ENCODE results near the gene AP4B1.
"Not testable (repeated sequence)": the region's sequence is repeated elsewhere in the genome, so short reads cannot be mapped to it uniquely, and the experiment has no call there.

Gene AP4B1

DNA sequence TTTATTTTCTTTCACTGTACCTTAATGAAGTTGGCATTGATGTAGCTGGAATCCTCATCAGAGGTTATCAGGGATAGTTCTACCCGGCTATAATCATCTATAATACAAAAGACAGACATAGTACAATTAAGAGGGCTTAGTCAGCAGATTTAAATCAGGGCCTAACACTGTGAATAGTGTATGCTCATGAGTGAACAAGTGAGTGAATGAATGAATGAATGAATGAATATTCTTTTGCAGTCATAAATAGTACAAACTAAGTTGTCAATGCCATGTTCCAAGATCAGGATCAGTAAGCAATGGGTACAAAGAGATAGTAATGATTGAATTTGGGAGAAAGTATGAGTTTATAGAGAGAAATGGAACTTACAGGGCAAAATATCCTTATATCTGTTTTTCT lies 45.6 kb downstream of the AP4B1 start:
- Histone ChIP-seq H3K36me3 (ENCODE audit: control insufficient read depth, insufficient read depth, low read length) (no peaks in the 10 kb centered on the region), H3K9ac (ENCODE audit: low read length) (no peak overlapping the region), H3K4me1 (ENCODE audit: control insufficient read depth, insufficient read depth, low read length) (no peaks in the 10 kb centered on the region), H3K4me3 (ENCODE audit: low read length) (no peak overlapping the region), H3K27me3 (ENCODE audit: control insufficient read depth, insufficient read depth, low read length) (no peaks in the 10 kb centered on the region), H3K27ac (ENCODE audit: low read depth, low read length) (no peak overlapping the region)

DNA sequence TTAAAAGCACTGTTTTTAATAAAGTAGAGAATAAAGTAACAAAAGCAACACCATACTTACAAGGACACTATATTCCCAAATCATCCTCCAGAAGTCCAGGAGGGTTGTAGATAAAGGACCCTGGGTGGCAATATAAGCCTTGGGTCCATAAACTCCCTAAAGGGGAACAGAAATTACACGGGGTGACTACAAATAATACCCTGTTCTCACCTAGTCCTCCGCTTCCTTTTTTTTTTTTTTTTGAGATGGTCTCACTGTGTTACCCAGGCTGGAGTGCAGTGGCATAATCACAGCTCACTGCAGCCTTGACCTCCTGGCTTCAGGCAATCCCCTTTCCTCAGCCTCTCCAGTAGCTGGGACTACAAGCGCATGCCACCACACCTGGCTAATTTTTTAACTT lies 46.2 kb downstream of the AP4B1 start:
- H3K4me1 ChIP-seq (ENCODE audit: control insufficient read depth, insufficient read depth, low read length), result no peaks in the 10 kb centered on the region
- no peak overlapping the region for H3K4me3 ChIP-seq (ENCODE audit: low read length)
- H3K36me3 ChIP-seq (ENCODE audit: control insufficient read depth, insufficient read depth, low read length), result no peaks in the 10 kb centered on the region
- H3K27ac ChIP-seq (ENCODE audit: low read depth, low read length), result no peak overlapping the region
- no peak overlapping the region for H3K9ac ChIP-seq (ENCODE audit: low read length)
- no peaks in the 10 kb centered on the region for H3K27me3 ChIP-seq (ENCODE audit: control insufficient read depth, insufficient read depth, low read length)

DNA sequence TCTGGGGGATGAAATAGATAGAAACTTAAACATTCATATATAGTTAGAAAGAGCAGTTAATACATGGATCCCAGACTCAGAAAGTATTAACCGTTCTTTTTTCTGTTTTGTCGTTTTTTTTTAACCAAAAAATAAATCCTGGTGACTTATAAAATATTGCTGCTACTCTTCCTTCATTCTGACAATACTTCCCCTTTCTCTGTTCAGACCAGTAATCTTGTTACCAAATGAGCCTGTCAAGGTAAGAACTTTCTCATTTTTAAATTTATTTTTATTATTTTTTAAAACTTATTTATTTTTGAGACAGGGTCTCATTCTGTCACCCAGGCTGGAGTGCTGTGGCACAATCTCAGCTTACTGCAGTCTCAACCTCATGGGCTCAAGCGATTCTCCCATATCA lies 46.8 kb downstream of the AP4B1 start:
- Histone ChIP-seq H3K4me1 (ENCODE audit: control insufficient read depth, insufficient read depth, low read length) (no peaks in the 10 kb centered on the region), H3K4me3 (ENCODE audit: low read length) (no peak overlapping the region), H3K27me3 (ENCODE audit: control insufficient read depth, insufficient read depth, low read length) (no peaks in the 10 kb centered on the region), H3K27ac (ENCODE audit: low read depth, low read length) (no peak overlapping the region), H3K9ac (ENCODE audit: low read length) (no peak overlapping the region), H3K36me3 (ENCODE audit: control insufficient read depth, insufficient read depth, low read length) (no peaks in the 10 kb centered on the region)

DNA sequence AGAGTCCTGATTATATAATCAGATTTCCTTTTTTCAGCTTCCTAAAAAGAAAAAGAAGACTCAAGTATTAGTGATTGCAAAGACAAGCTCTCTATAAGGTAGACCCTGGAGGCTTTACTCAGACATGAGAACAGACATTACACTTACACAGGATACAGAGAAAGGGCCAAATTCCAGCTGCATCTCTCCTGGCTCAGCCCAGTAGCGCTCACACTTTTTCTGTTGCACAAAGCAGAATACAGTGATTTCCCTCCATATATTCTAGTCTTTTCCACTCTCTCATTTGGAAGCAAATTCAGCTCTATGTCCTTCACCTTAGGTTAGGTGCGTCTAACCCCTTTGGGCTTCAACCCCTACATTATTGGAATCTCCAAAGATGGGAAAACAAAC lies 48.2 kb downstream of the AP4B1 start:
- Histone ChIP-seq H3K4me3 (ENCODE audit: low read length) (no peak overlapping the region), H3K36me3 (ENCODE audit: control insufficient read depth, insufficient read depth, low read length) (no peaks in the 10 kb centered on the region), H3K27ac (ENCODE audit: low read depth, low read length) (no peak overlapping the region), H3K4me1 (ENCODE audit: control insufficient read depth, insufficient read depth, low read length) (no peaks in the 10 kb centered on the region), H3K9ac (ENCODE audit: low read length) (no peak overlapping the region), H3K27me3 (ENCODE audit: control insufficient read depth, insufficient read depth, low read length) (no peaks in the 10 kb centered on the region)

DNA sequence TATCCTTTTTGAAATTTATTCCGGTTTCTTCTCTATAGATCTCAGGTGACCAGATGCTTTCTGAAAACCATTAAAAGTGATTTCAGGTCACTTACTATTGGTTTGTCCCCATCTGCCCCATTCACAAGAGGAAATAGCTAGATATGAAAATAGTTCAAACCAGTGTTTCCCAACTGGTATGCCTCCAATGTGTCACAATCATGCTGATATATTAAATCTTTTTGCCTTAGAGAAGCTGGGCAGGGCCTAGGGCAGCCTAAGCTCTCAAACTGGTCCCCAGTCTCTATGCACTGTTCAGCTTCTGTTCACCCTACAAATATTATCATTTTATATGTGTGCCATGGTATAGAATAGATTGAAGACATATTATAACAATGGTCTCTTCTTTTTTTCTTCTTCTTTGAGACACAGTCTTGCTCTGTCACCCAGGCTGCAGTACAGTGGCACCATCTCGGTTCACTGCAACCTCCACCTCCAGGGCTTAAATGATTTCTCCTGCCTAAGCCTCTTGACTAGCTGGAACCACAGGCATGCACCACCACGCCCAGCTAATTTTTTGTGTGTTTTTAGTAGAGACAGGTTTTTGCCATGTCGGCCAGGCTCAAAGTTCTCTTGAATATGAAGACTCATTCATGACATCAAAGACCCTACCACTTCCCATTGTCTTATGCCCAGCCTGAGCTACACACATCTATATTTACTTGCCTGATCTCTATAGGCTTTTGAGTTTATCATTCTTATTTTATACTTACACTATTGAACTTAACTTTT lies 48.8 kb downstream of the AP4B1 start:
- no peak overlapping the region for H3K9ac ChIP-seq (ENCODE audit: low read length)
- H3K36me3 ChIP-seq (ENCODE audit: control insufficient read depth, insufficient read depth, low read length), result no peaks in the 10 kb centered on the region
- H3K4me1 ChIP-seq (ENCODE audit: control insufficient read depth, insufficient read depth, low read length), result no peaks in the 10 kb centered on the region
- no peaks in the 10 kb centered on the region for H3K27me3 ChIP-seq (ENCODE audit: control insufficient read depth, insufficient read depth, low read length)
- H3K27ac ChIP-seq (ENCODE audit: low read depth, low read length), result no peak overlapping the region
- H3K4me3 ChIP-seq (ENCODE audit: low read length), result no peak overlapping the region

DNA sequence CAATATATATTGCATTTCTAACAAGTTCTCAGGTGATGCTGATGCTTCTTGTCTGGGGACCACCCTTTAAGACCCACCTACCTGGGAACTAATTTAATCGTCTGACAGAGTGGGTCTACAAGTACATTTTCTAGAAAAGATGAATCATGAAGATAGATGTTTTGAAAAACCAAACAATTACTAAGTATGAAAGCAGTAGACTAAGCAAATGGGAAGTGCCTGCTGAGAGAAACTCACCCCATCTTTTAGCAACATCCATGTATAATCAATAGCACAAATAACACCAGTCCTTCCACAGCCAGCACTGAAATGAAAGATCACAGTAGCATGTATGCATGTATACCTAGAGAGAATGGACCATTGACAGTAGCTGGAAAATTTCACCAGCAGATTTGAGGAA lies 50.4 kb downstream of the AP4B1 start:
- H3K27ac ChIP-seq (ENCODE audit: low read depth, low read length), result no peak overlapping the region
- H3K4me1 ChIP-seq (ENCODE audit: control insufficient read depth, insufficient read depth, low read length), result no peaks in the 10 kb centered on the region
- H3K4me3 ChIP-seq (ENCODE audit: low read length), result no peak overlapping the region
- no peaks in the 10 kb centered on the region for H3K27me3 ChIP-seq (ENCODE audit: control insufficient read depth, insufficient read depth, low read length)
- no peak overlapping the region for H3K9ac ChIP-seq (ENCODE audit: low read length)
- no peaks in the 10 kb centered on the region for H3K36me3 ChIP-seq (ENCODE audit: control insufficient read depth, insufficient read depth, low read length)

DNA sequence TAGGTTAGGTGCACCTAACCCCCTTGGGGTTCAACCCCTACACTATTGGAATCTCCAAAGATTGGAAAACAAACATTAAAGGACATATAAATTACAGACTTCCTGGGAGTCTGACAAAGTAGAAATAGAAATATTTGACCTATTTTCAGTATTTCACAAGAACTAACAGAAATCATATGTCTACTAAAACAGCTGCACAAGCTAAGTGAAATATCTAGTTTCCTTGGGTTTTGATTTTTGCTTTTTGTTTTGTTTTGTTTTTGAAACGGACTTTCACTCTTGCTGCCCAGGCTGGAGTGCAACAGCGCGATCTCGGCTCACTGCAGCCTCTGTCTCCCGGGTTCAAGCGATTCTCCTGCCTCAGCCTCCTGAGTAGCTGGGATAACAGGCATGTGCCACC lies 51.9 kb downstream of the AP4B1 start:
- H3K27ac ChIP-seq (ENCODE audit: low read depth, low read length); H3K9ac ChIP-seq (ENCODE audit: low read length); H3K27me3 ChIP-seq (ENCODE audit: control insufficient read depth, insufficient read depth, low read length); H3K4me3 ChIP-seq (ENCODE audit: low read length); H3K36me3 ChIP-seq (ENCODE audit: control insufficient read depth, insufficient read depth, low read length); H3K4me1 ChIP-seq (ENCODE audit: control insufficient read depth, insufficient read depth, low read length): not testable (repeated sequence)

DNA sequence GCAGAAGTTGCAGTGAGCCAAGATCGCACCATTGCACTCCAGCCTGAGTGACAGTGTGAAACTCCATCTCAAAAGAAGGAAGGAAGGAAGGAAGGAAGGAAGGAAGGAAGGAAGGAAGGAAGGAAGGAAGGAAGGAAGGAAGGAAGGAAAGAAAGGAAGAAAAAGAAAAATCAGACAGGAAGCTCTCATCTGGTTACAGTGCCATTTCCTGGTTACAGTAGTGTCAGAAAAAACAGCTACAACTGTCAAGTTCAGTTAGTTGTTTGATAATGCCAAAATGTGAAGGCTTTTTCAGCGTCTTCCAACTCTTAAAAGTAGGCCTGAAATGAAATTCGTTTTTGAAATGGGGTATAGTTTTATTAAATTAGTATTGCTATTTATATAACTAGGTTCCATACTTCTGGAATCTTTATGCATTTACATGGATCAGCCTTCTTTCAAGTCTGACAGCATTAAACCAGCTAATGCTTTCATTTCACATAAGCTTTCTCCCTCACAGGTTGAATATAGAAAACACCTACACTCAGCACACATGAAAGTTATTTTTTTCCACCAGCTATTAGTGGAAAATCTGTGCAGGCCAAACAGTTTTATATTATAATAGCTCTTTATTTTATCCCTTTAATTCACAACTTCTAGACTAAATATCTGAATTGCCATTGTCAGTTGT lies 54.3 kb downstream of the AP4B1 start:
- H3K27ac ChIP-seq (ENCODE audit: low read depth, low read length), result no peak overlapping the region
- H3K36me3 ChIP-seq (ENCODE audit: control insufficient read depth, insufficient read depth, low read length), result no peaks in the 10 kb centered on the region
- H3K9ac ChIP-seq (ENCODE audit: low read length), result no peak overlapping the region
- H3K4me3 ChIP-seq (ENCODE audit: low read length), result no peak overlapping the region
- H3K27me3 ChIP-seq (ENCODE audit: control insufficient read depth, insufficient read depth, low read length), result no peaks in the 10 kb centered on the region
- H3K4me1 ChIP-seq (ENCODE audit: control insufficient read depth, insufficient read depth, low read length), result no peaks in the 10 kb centered on the region

DNA sequence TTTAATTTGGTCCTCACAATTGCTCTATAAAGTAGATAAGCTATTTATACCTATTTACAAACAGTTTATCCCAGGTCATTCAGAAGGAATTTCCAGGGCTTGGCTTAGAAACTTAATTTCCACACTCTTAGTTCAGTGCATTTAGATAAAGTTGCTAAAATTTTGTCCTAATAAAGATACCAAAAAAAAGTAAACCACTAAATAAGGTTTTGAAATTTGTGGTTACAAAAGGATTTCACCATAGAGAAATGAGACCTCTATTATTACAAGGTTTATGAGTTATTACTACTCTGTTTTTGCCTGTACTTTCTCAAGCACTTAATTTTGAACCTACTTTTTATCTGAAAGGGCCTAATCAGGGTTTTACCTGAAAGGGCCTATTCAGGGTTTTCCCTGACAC lies 55.5 kb downstream of the AP4B1 start:
- no peaks in the 10 kb centered on the region for H3K4me1 ChIP-seq (ENCODE audit: control insufficient read depth, insufficient read depth, low read length)
- no peak overlapping the region for H3K27ac ChIP-seq (ENCODE audit: low read depth, low read length)
- H3K9ac ChIP-seq (ENCODE audit: low read length), result no peak overlapping the region
- no peak overlapping the region for H3K4me3 ChIP-seq (ENCODE audit: low read length)
- no peaks in the 10 kb centered on the region for H3K36me3 ChIP-seq (ENCODE audit: control insufficient read depth, insufficient read depth, low read length)
- no peaks in the 10 kb centered on the region for H3K27me3 ChIP-seq (ENCODE audit: control insufficient read depth, insufficient read depth, low read length)

DNA sequence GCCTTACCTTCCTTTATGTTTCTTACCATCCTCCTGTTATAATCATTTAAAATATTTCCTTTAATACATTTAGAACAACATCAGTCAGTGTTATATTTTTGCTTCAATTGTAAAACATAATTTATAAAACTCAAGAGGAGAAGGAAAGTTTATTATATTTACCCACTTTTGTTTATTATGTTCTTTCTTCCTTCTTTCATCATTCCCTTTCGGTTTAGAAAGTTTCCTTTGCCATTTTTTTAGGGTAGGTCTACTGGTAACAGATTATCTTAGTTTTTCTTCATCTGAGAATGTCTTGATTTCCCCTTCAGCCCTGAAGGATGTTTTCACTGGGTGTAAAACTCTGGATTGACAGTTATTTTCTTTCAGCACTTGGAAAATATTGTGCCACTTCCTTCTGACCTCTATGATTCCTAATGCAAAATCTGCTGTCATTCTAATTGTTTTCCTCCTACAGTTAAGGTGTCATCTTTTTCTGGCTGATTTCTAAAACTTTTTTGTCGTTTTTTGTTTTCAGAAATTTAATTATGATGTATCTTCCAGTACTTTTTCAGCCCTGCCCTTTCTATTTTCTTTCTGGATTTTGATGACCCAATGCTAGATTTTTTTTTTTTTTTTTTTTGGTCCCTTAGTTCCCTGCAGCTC lies 58.1 kb downstream of the AP4B1 start:
- Histone ChIP-seq H3K27ac (ENCODE audit: low read depth, low read length) (no peak overlapping the region), H3K4me3 (ENCODE audit: low read length) (no peak overlapping the region), H3K36me3 (ENCODE audit: control insufficient read depth, insufficient read depth, low read length) (no peaks in the 10 kb centered on the region), H3K9ac (ENCODE audit: low read length) (no peak overlapping the region), H3K27me3 (ENCODE audit: control insufficient read depth, insufficient read depth, low read length) (no peaks in the 10 kb centered on the region), H3K4me1 (ENCODE audit: control insufficient read depth, insufficient read depth, low read length) (no peaks in the 10 kb centered on the region)
